GM23338 (cell line): ENCODE measurements around the gene LRFN4. TPM values are rescaled to one million over a fixed set of nuclear protein-coding genes. Genes with fewer than 3 reads are reported as not detected.

Experiments used
- ATAC-seq: fragments of 200-7000 bp; cut with Tn5 transposase; 3 replicates; pipeline ENCODE4 v1.9.1; 2020
- DNase-seq: peaks from one replicate; pipeline ENCODE4 v3.0.0-alpha.2; 2015; ENCODE audit warnings: low spot score
- H2AFZ ChIP-seq: fragments of 200-600 bp; sonication (generic); 2 replicates; pipeline ENCODE4 v1.8.0; 2016; ENCODE audit warnings: antibody characterized with exemption, mild to moderate bottlenecking, moderate library complexity
- H3F3A ChIP-seq: fragments of 200-600 bp; sonication (generic); replicated peaks from 2 replicates; pipeline ENCODE4 v1.8.0; 2017; ENCODE audit warnings: antibody characterized with exemption, mixed run types, low read depth
- H3K27ac ChIP-seq: fragments of 200-600 bp; sonication (generic); 2 replicates; pipeline ENCODE4 v1.6.1; 2016; ENCODE audit warnings: low read depth
- H3K27me3 ChIP-seq: fragments of 200-600 bp; sonication (generic); 2 replicates; pipeline ENCODE4 v1.8.0; 2016; ENCODE audit warnings: mild to moderate bottlenecking, mixed run types, moderate library complexity; ENCODE audit not compliant: insufficient read depth
- H3K36me3 ChIP-seq: fragments of 200-600 bp; sonication (generic); 2 replicates; pipeline ENCODE4 v1.8.0; 2016; ENCODE audit warnings: mild to moderate bottlenecking; ENCODE audit not compliant: insufficient read depth
- H3K4me1 ChIP-seq: fragments of 200-600 bp; sonication (generic); 2 replicates; pipeline ENCODE4 v1.8.0; 2016; ENCODE audit warnings: mild to moderate bottlenecking, moderate library complexity; ENCODE audit not compliant: insufficient read depth
- H3K4me2 ChIP-seq: fragments of 200-600 bp; sonication (generic); 2 replicates; pipeline ENCODE4 v1.7.1; 2017; ENCODE audit warnings: mixed run types
- H3K4me3 ChIP-seq: fragments of 200-600 bp; sonication (generic); 2 replicates; pipeline ENCODE4 v1.6.1; 2016; ENCODE audit warnings: mixed run types
- H3K79me2 ChIP-seq: fragments of 200-600 bp; sonication (generic); replicated peaks from 2 replicates; pipeline ENCODE4 v1.8.0; 2017; ENCODE audit warnings: mild to moderate bottlenecking; ENCODE audit not compliant: insufficient read depth
- H3K9me2 ChIP-seq: fragments of 200-600 bp; sonication (generic); 2 replicates; pipeline ENCODE4 v1.8.0; 2017; ENCODE audit not compliant: insufficient read depth
- H4K20me1 ChIP-seq: fragments of 200-600 bp; sonication (generic); replicated peaks from 2 replicates; pipeline ENCODE4 v1.8.0; 2017; ENCODE audit warnings: mild to moderate bottlenecking; ENCODE audit not compliant: insufficient read depth
- H3K27ac Mint-ChIP-seq: 2 replicates; pipeline ENCODE4 v1.8.0; 2020; ENCODE audit warnings: inconsistent platforms, mild to moderate bottlenecking, moderate library complexity, mixed read lengths
- H3K27me3 Mint-ChIP-seq: 3 replicates; pipeline ENCODE4 v1.8.0; 2022; ENCODE audit warnings: low read depth, mild to moderate bottlenecking, moderate library complexity, mixed read lengths, inconsistent platforms; ENCODE audit not compliant: insufficient read depth, poor library complexity
- H3K36me3 Mint-ChIP-seq: 3 replicates; pipeline ENCODE4 v1.8.0; 2021; ENCODE audit warnings: low read depth, mild to moderate bottlenecking, inconsistent platforms, moderate library complexity, mixed read lengths
- H3K4me1 Mint-ChIP-seq: 3 replicates; pipeline ENCODE4 v1.8.0; 2020; ENCODE audit warnings: mild to moderate bottlenecking, inconsistent platforms, mixed read lengths
- H3K4me3 Mint-ChIP-seq: 3 replicates; pipeline ENCODE4 v1.8.0; 2021; ENCODE audit warnings: moderate library complexity, mild to moderate bottlenecking, inconsistent platforms, mixed read lengths
- H3K9me3 Mint-ChIP-seq: 3 replicates; pipeline ENCODE4 v1.8.0; 2020; ENCODE audit warnings: moderate library complexity, mild to moderate bottlenecking, inconsistent platforms, mixed read lengths
- EZH2phosphoT487 ChIP-seq: fragments of 200-600 bp; sonication (generic); IDR thresholded peaks from one replicate; pipeline ENCODE4 v1.8.1; 2018; ENCODE audit warnings: antibody characterized with exemption; ENCODE audit not compliant: unreplicated experiment
- POLR2AphosphoS5 ChIP-seq: IDR thresholded peaks from 2 replicates; pipeline ENCODE4 v1.6.1; 2016; ENCODE audit warnings: antibody characterized with exemption, low read depth
- polyA plus RNA-seq: library from polyadenylated mRNA; unstranded; fragments of >200 nt; fragmentation: Nextera tagmentation; extraction: Ambion mirVana; gene quantifications from 2 replicates; pipeline ENCODE4 v1.2.1, GENCODE V29; 2016
- total RNA-seq: library from RNA; depleted of rRNA; stranded (reverse); fragments of >200 nt; shearing (Covaris generic); gene quantifications from 2 replicates; pipeline ENCODE4 v1.2.3, GENCODE V29; 2014
- TF ChIP-seq, protein P1 (sequence below): IDR thresholded peaks from one replicate; pipeline ENCODE4 v1.6.1; 2018; ENCODE audit warnings: antibody characterized with exemption; ENCODE audit not compliant: unreplicated experiment
- TF ChIP-seq, protein P2 (sequence below), 2 experiments: fragments of 200-600 bp in 1 of 2; sonication (generic) in 1 of 2; conservative IDR thresholded peaks; 2 replicates each; pipeline versions ENCODE4 v1.5.1 to v1.6.1; 2016 to 2017; ENCODE audit warnings: antibody characterized with exemption in 2 of 2, low read depth in 2 of 2, mild to moderate bottlenecking in 2 of 2, moderate library complexity in 1 of 2

The LRFN4 gene
- total and polyA plus RNA-seq, 2 experiments from 2014 or later: 9.8 to 63.5 TPM

DNA sequence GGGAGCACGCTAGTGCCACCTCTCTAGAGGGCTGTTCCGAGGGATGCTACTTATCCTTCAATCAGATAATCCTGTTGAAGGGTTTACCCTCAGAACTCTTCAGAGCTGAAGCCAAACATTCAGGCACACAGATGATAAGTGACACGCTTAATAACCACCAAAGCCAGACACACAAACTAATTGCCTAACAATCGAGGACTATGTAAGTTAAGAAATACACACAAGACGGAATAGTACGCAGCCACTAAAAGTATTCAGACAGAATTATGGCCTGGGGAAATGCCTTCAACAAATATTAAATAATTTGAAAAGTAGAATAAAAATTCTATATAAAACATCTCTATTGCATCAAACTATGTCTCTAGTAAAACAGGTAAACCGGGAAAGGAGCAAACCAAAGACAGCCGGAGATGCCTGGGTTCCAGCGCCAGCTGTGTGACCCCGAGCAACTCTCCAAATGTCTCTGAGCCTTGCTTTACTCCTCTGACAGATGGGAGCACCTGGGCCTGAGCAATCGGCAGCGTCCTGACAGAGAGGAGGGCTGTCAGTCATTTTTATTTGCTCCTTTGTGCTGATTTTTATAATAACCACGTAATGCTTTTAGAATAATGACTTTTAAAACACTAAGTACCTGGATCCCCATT lies 11.3 kb downstream of the LRFN4 start:
- Histone ChIP-seq H4K20me1 (no peaks in the 10 kb centered on the region), H3F3A (no peaks in the 10 kb centered on the region), H3K4me1 (no peaks in the 10 kb centered on the region; the same call in 1 of the 2 replicates), H3K79me2 (no peaks in the 10 kb centered on the region), H3K4me3 (no peak overlapping the region), H3K27me3 (no peaks in the 10 kb centered on the region), H3K4me2 (no peak overlapping the region), H3K27ac (no peak overlapping the region), H2AFZ (no peak overlapping the region), H3K36me3 (no peaks in the 10 kb centered on the region), H3K9me2 (no peaks in the 10 kb centered on the region)
- H3K9me3 Mint-ChIP-seq: no peaks in the 10 kb centered on the region; the same call in 2 of the 3 replicates
- peaks cover 3% of the 10 kb centered on the region; the same call in 1 of the 3 replicates for H3K36me3 Mint-ChIP-seq
- peaks cover 15% of the 10 kb centered on the region for H3K27me3 Mint-ChIP-seq
- ATAC-seq (no peak), DNase-seq (no peak)
- TF ChIP-seq EZH2phosphoT487: no peak
- TF ChIP-seq, protein P1, sequence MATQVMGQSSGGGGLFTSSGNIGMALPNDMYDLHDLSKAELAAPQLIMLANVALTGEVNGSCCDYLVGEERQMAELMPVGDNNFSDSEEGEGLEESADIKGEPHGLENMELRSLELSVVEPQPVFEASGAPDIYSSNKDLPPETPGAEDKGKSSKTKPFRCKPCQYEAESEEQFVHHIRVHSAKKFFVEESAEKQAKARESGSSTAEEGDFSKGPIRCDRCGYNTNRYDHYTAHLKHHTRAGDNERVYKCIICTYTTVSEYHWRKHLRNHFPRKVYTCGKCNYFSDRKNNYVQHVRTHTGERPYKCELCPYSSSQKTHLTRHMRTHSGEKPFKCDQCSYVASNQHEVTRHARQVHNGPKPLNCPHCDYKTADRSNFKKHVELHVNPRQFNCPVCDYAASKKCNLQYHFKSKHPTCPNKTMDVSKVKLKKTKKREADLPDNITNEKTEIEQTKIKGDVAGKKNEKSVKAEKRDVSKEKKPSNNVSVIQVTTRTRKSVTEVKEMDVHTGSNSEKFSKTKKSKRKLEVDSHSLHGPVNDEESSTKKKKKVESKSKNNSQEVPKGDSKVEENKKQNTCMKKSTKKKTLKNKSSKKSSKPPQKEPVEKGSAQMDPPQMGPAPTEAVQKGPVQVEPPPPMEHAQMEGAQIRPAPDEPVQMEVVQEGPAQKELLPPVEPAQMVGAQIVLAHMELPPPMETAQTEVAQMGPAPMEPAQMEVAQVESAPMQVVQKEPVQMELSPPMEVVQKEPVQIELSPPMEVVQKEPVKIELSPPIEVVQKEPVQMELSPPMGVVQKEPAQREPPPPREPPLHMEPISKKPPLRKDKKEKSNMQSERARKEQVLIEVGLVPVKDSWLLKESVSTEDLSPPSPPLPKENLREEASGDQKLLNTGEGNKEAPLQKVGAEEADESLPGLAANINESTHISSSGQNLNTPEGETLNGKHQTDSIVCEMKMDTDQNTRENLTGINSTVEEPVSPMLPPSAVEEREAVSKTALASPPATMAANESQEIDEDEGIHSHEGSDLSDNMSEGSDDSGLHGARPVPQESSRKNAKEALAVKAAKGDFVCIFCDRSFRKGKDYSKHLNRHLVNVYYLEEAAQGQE: no peak
- TF ChIP-seq, protein P2, sequence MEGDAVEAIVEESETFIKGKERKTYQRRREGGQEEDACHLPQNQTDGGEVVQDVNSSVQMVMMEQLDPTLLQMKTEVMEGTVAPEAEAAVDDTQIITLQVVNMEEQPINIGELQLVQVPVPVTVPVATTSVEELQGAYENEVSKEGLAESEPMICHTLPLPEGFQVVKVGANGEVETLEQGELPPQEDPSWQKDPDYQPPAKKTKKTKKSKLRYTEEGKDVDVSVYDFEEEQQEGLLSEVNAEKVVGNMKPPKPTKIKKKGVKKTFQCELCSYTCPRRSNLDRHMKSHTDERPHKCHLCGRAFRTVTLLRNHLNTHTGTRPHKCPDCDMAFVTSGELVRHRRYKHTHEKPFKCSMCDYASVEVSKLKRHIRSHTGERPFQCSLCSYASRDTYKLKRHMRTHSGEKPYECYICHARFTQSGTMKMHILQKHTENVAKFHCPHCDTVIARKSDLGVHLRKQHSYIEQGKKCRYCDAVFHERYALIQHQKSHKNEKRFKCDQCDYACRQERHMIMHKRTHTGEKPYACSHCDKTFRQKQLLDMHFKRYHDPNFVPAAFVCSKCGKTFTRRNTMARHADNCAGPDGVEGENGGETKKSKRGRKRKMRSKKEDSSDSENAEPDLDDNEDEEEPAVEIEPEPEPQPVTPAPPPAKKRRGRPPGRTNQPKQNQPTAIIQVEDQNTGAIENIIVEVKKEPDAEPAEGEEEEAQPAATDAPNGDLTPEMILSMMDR (conservative IDR thresholded peaks at IDR 0.05; ENCODE audit: low read depth in 2 of 2): no peak
- no peak for TF ChIP-seq POLR2AphosphoS5
- no peak overlapping the region for H3K27ac Mint-ChIP-seq
- H3K4me3 Mint-ChIP-seq: no peak overlapping the region; the same call in 2 of the 3 replicates
- H3K4me1 Mint-ChIP-seq: peaks cover 16% of the 10 kb centered on the region

DNA sequence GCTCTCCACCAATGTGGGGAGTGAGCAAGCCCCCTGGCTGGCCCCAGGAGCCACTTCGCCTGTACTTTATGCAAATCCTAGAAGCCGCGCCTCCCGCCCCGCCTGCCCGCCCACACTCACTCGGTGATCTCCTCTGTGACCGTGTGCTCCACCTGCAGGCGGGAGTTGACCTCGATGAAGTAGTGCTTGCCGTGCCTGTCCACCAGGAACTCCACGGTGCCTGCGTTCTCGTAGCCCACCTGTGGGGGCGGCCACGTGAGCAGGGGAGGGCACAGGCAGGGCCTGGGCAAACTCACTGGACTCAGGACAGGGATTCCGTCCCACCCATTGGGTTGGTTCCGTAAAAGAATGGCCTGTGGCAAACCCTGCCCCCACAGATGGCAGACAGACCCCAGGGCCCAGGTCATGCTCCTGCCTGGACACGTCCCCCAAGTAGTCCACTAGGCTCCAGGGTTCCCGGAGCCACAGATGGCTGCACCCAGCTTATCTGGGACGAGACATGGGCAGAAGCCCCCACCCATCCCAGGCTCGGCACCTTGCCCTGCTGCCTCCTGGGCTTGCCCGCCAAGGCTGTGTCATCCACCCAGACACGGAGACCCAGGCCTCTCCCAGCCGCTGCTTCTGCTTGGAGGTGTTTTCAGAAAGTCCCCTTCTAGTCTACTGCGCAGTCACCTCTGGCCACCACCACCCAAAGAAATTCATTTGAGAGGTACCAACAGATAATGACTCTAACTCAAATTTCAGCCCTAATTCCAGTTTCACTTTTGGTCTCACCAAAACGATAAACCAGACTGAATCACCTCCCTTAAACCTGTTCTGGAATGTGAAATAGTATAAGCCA lies 12.1 kb downstream of the LRFN4 start:
- peaks cover 16% of the 10 kb centered on the region for H3K4me1 Mint-ChIP-seq
- no peaks in the 10 kb centered on the region; the same call in 1 of the 2 replicates for H3K4me1 ChIP-seq
- H4K20me1 ChIP-seq: no peaks in the 10 kb centered on the region
- no peak overlapping the region for H3K4me3 ChIP-seq
- H3K9me2 ChIP-seq: no peaks in the 10 kb centered on the region
- H2AFZ ChIP-seq: peak overlapping the region; percentile 6; the same call in 1 of the 2 replicates
- ATAC-seq (peak; percentile 89), DNase-seq (peak; percentile 94)
- peaks cover 3% of the 10 kb centered on the region; the same call in 1 of the 3 replicates for H3K36me3 Mint-ChIP-seq
- no peak overlapping the region for H3K27ac ChIP-seq
- no peaks in the 10 kb centered on the region; the same call in 2 of the 3 replicates for H3K9me3 Mint-ChIP-seq
- peak overlapping the region; percentile 45; the same call in 1 of the 2 replicates for H3K27ac Mint-ChIP-seq
- H3K27me3 Mint-ChIP-seq: peaks cover 12% of the 10 kb centered on the region
- no peaks in the 10 kb centered on the region for H3K36me3 ChIP-seq
- H3K4me3 Mint-ChIP-seq: no peak overlapping the region
- H3F3A ChIP-seq: no peaks in the 10 kb centered on the region
- no peaks in the 10 kb centered on the region for H3K79me2 ChIP-seq
- TF ChIP-seq POLR2AphosphoS5: no peak
- TF ChIP-seq, protein P2 (conservative IDR thresholded peaks at IDR 0.05; ENCODE audit: low read depth in 2 of 2): peak; percentile 70 to 76
- H3K4me2 ChIP-seq: 0 out of 2 replicates have a peak overlapping the region, but pooled peaks have one; percentile 20
- H3K27me3 ChIP-seq: no peaks in the 10 kb centered on the region
